Thyroid gland (tissue), 4 donors: Measurements from ENCODE around the gene HP1BP3. TPM values are rescaled to one million over a fixed set of nuclear protein-coding genes. Genes with fewer than 3 reads are reported as not detected.

Source experiments
- DNase-seq, 2 donors: peaks; one replicate each; pipeline ENCODE4 v3.0.0-alpha.2; 2019
- H3K27ac ChIP-seq, 3 donors: fragments of 200-600 bp; sonication (generic); 1 replicate in 2 of 3; 2 replicates in 1 of 3; pipeline ENCODE4 v1.5.1; 2016 to 2019; ENCODE audit warnings: mild to moderate bottlenecking in 1 of 3, moderate library complexity in 1 of 3
- H3K27me3 ChIP-seq: fragments of 200-600 bp; sonication (generic); one replicate; pipeline ENCODE4 v1.5.1; 2019
- H3K36me3 ChIP-seq, 2 donors: fragments of 200-600 bp; sonication (generic); one replicate each; pipeline ENCODE4 v1.5.1; 2016 to 2019
- H3K4me1 ChIP-seq, 2 donors: fragments of 200-600 bp; sonication (generic); one replicate each; pipeline ENCODE4 v1.5.1; 2017 to 2019
- H3K4me3 ChIP-seq, 3 donors: fragments of 200-600 bp; sonication (generic); replicated peaks in 1 of 3; 1 replicate in 2 of 3; 2 replicates in 1 of 3; pipeline ENCODE4 v1.5.1; 2016; ENCODE audit warnings: mild to moderate bottlenecking in 1 of 3
- H3K9me3 ChIP-seq: fragments of 200-600 bp; sonication (generic); one replicate; pipeline ENCODE4 v1.5.1; 2017
- CTCF ChIP-seq, 6 experiments: fragments of 200-600 bp in 3 of 6; fragments of 450-650 bp in 3 of 6; sonication (generic) in 3 of 6; IDR thresholded peaks; one replicate each; pipeline ENCODE4 v1.5.1; 2016 to 2019; ENCODE audit warnings: antibody characterized with exemption in 6 of 6, mild to moderate bottlenecking in 2 of 6, inconsistent platforms in 1 of 6, moderate library complexity in 1 of 6
- POLR2A ChIP-seq, 2 donors: fragments of 450-650 bp; IDR thresholded peaks; one replicate each; pipeline ENCODE4 v1.6.1; 2017; ENCODE audit warnings: antibody characterized with exemption in 2 of 2, mild to moderate bottlenecking in 2 of 2, moderate library complexity in 1 of 2
- WGBS, 2 donors: methylation state at CpG; one replicate each; pipeline ENCODE4 v1.1.5; 2017; 5-methylcytosine and 5-hydroxymethylcytosine counted together
- intact Hi-C: fragments of 100-400 bp; cut with DNase I; formaldehyde crosslinking; loops from one replicate; pipeline ENCODE4 v1.15.1; 2023
- total RNA-seq, 4 donors: library from RNA; depleted of rRNA; stranded (reverse); fragments of >200 nt; gene quantifications; one replicate each; pipeline ENCODE4 v1.2.3, GENCODE V29; 2016

The HP1BP3 gene
- total RNA-seq, 4 donors from 2014 or later = 248 to 312 (median 280) TPM

DNA sequence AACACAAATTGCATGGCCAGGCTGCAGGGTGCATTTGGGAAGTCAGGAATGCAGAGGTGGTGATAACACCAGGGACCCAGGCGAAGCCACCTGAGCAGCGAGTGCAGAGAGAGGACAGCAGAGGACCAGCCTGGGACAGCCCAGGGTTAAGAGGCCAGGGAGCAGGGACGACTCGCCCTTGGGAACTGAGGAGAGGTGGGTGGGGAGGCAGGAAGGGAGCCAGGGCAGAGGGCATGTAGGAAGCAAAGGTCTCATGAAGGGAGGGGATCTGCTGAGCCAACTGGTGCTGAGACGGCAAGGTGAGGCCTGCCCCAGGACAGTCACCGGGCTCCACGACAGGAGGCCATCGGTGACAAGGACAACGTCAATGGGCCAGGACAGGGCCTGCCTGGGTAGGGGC, 85.7 kb downstream of the HP1BP3 start:
- WGBS, 2 donors = 86 to 87% methylated on average over 9 of the region's 9 CpGs
- Histone ChIP-seq H3K4me1 (peaks cover 0 to 8% of the 10 kb centered on the region in 2 donors), H3K36me3 (no peaks in the 10 kb centered on the region)

GRCh38 chr1:20700636-20701215, 86.4 kb downstream of the HP1BP3 start:
- WGBS, 2 donors = 88 to 90% methylated on average over 16 to 17 of the region's 17 CpGs

More for the DNA sequence above, 85.7 kb downstream of the HP1BP3 start:
- DNase-seq = no peak
- intact Hi-C loops = no loop called here
- H3K4me3 ChIP-seq = no peak overlapping the region
- H3K9me3 ChIP-seq = no peaks in the 10 kb centered on the region
- no peak overlapping the region for H3K27ac ChIP-seq
- H3K27me3 ChIP-seq = no peaks in the 10 kb centered on the region
- TF ChIP-seq CTCF (IDR thresholded peaks at IDR 0.05) (no peak), POLR2A (IDR thresholded peaks at IDR 0.05) (no peak)

DNA sequence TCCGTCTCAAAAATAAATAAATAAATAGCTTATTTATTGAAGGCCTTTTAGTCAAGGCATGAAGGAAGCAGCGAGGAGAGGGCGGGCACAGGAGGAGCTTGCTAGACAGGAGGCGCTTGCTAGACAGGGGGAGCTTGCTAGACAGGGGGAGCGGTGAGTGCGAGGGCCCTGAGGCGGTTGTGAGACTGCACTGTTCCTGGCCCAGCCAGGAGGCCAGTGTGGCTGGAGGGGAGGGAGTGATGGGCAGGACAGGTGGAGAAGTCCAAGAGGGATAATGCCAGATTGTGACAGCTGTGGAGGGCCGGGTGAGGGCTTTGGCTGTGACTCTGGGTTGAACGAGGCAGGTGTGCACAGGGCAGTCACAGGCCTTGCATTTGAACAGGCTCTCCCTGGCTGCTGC, 87.5 kb downstream of the HP1BP3 start:
- no peaks in the 10 kb centered on the region for H3K36me3 ChIP-seq
- H3K4me3 ChIP-seq = no peak overlapping the region
- peaks cover 0 to 8% of the 10 kb centered on the region in 2 donors for H3K4me1 ChIP-seq
- no peak for TF ChIP-seq POLR2A (IDR thresholded peaks at IDR 0.05)
- TF ChIP-seq CTCF (IDR thresholded peaks at IDR 0.05) = no peak
- no peak for DNase-seq
- 84 to 89% methylated on average over 9 of the region's 9 CpGs for WGBS, 2 donors
- H3K27ac ChIP-seq = no peak overlapping the region
- H3K9me3 ChIP-seq = no peaks in the 10 kb centered on the region
- intact Hi-C loops = loop anchor here (5.0 kb wide), 1 partner anchor 173 kb away; no protein-coding TSS in a partner anchor
- H3K27me3 ChIP-seq = no peaks in the 10 kb centered on the region

More at GRCh38 chr1:20700636-20701215, 86.4 kb downstream of the HP1BP3 start:
- no peak for TF ChIP-seq CTCF (IDR thresholded peaks at IDR 0.05)
- Histone ChIP-seq H3K4me1 (peaks cover 0 to 8% of the 10 kb centered on the region in 2 donors), H3K4me3 (no peak overlapping the region), H3K36me3 (no peaks in the 10 kb centered on the region), H3K9me3 (no peaks in the 10 kb centered on the region), H3K27me3 (no peaks in the 10 kb centered on the region), H3K27ac (no peak overlapping the region)
- intact Hi-C loops = no loop called here
- DNase-seq = no peak

GRCh38 chr1:20698195-20698910, 88.8 kb downstream of the HP1BP3 start:
- no peaks in the 10 kb centered on the region for H3K27me3 ChIP-seq
- intact Hi-C loops = loop anchor here (5.0 kb wide), 1 partner anchor 174 kb away; no protein-coding TSS in a partner anchor
- H3K27ac ChIP-seq = no peak overlapping the region
- no peak for DNase-seq
- H3K36me3 ChIP-seq = no peaks in the 10 kb centered on the region
- no peaks in the 10 kb centered on the region for H3K9me3 ChIP-seq
- H3K4me1 ChIP-seq = peaks cover 0 to 8% of the 10 kb centered on the region in 2 donors
- whole genome bisulfite sequencing, 2 donors = 90 to 91% methylated on average over 18 of the region's 18 CpGs
- no peak for TF ChIP-seq CTCF (IDR thresholded peaks at IDR 0.05)
- H3K4me3 ChIP-seq = no peak overlapping the region

- no peak overlapping the region for H3K27ac ChIP-seq
- no peak for DNase-seq
- H3K27me3 ChIP-seq = no peaks in the 10 kb centered on the region
- peaks cover 0 to 8% of the 10 kb centered on the region in 2 donors for H3K4me1 ChIP-seq
- 58 to 65% methylated on average over 11 to 12 of the region's 12 CpGs for WGBS, 2 donors
- H3K36me3 ChIP-seq = no peaks in the 10 kb centered on the region
- TF ChIP-seq POLR2A (IDR thresholded peaks at IDR 0.05) (no peak), CTCF (IDR thresholded peaks at IDR 0.05) (no peak)
- H3K4me3 ChIP-seq = no peak overlapping the region
- no peaks in the 10 kb centered on the region for H3K9me3 ChIP-seq
- intact Hi-C loops = loop anchor here (2.0 to 5.0 kb wide), 2 partner anchors 175 to 497 kb away; no protein-coding TSS in a partner anchor
Measured at GRCh38 chr1:20697563-20697962, 89.5 kb downstream of the HP1BP3 start.
